Loucy (cell line): ENCODE results near the gene ASXL1.

ENCODE experiments used
- EZH2phosphoT487 ChIP-seq: fragments of 200-600 bp; IDR thresholded peaks from 2 replicates; pipeline ENCODE4 v1.6.1; 2018; ENCODE audit warnings: antibody characterized with exemption, mild to moderate bottlenecking, moderate library complexity, borderline replicate concordance
- TF ChIP-seq, protein P1 (sequence below): fragments of 200-600 bp; sonication (generic); conservative IDR thresholded peaks from 2 replicates; pipeline ENCODE4 v1.5.1; 2014; ENCODE audit warnings: mild to moderate bottlenecking, antibody characterized with exemption, low read length

DNA sequence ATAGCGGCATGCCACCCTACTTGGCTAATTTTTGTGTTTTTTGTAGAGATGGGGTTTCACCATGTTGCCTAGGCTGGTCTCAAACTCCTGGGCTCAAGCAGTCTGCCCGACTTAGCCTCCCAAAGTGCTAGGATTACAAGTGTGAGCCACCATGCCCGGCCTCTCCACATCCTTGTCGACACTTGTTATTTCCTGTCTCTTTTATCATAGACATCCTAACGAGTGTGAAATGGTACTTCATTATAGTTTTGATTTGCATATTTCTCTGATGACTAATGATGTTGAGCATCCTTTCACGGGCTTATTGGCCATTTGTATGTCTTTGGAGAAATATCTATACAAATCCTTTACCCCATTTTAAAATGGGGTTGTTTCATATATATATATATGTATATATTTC, 39.0 kb upstream of the ASXL1 start:
- TF ChIP-seq, protein P1, sequence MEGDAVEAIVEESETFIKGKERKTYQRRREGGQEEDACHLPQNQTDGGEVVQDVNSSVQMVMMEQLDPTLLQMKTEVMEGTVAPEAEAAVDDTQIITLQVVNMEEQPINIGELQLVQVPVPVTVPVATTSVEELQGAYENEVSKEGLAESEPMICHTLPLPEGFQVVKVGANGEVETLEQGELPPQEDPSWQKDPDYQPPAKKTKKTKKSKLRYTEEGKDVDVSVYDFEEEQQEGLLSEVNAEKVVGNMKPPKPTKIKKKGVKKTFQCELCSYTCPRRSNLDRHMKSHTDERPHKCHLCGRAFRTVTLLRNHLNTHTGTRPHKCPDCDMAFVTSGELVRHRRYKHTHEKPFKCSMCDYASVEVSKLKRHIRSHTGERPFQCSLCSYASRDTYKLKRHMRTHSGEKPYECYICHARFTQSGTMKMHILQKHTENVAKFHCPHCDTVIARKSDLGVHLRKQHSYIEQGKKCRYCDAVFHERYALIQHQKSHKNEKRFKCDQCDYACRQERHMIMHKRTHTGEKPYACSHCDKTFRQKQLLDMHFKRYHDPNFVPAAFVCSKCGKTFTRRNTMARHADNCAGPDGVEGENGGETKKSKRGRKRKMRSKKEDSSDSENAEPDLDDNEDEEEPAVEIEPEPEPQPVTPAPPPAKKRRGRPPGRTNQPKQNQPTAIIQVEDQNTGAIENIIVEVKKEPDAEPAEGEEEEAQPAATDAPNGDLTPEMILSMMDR, result no peak
- TF ChIP-seq EZH2phosphoT487, result no peak
